Natural killer cell treated with Interleukin-12 subunit alpha and Interleukin-12 subunit beta and Interleukin-15 and Interleukin-18, amount 100 ng/mL, for 72 hours (primary cell): Measurements from ENCODE around the gene NLGN4X. TPM values are rescaled to one million over a fixed set of nuclear protein-coding genes. Genes with fewer than 3 reads are reported as not detected.

ENCODE experiments used
- ATAC-seq, 2 donors: fragments of 150-1000 bp; cut with Tn5 transposase in 1 of 2; sonication (Bioruptor Pico), chemical (Tn5 transposase) in 1 of 2; 2 replicates each; pipeline ENCODE4 v1.10.0; 2021
- DNase-seq: peaks from one replicate; pipeline ENCODE4 v3.0.0; 2022; ENCODE audit warnings: low spot score
- H3K27ac Mint-ChIP-seq, 2 donors: 1 replicate in 1 of 2; 2 replicates in 1 of 2; pipeline ENCODE4 v1.8.0; 2022; ENCODE audit warnings: mixed read lengths in 2 of 2, mild to moderate bottlenecking in 1 of 2, moderate library complexity in 1 of 2
- H3K27me3 Mint-ChIP-seq, 2 donors: 1 replicate in 1 of 2; 2 replicates in 1 of 2; pipeline ENCODE4 v1.8.0; 2022; ENCODE audit warnings: mixed read lengths in 2 of 2
- H3K36me3 Mint-ChIP-seq: one replicate; pipeline ENCODE4 v1.8.0; 2022; ENCODE audit warnings: mixed read lengths
- H3K4me1 Mint-ChIP-seq, 2 donors: 1 replicate in 1 of 2; 2 replicates in 1 of 2; pipeline ENCODE4 v1.8.0; 2022; ENCODE audit warnings: low read depth in 2 of 2, mixed read lengths in 2 of 2, mild to moderate bottlenecking in 1 of 2
- H3K4me3 Mint-ChIP-seq: one replicate; pipeline ENCODE4 v1.8.0; 2022; ENCODE audit warnings: mixed read lengths
- H3K9me3 Mint-ChIP-seq: 2 replicates; pipeline ENCODE4 v1.8.0; 2022; ENCODE audit warnings: mixed read lengths
- total RNA-seq, 2 donors: library from RNA; stranded (reverse); gene quantifications; one replicate each; pipeline ENCODE4 v1.2.3, GENCODE V29; 2022

Gene NLGN4X
- total RNA-seq, 2 donors from 2014 or later, result not detected

DNA sequence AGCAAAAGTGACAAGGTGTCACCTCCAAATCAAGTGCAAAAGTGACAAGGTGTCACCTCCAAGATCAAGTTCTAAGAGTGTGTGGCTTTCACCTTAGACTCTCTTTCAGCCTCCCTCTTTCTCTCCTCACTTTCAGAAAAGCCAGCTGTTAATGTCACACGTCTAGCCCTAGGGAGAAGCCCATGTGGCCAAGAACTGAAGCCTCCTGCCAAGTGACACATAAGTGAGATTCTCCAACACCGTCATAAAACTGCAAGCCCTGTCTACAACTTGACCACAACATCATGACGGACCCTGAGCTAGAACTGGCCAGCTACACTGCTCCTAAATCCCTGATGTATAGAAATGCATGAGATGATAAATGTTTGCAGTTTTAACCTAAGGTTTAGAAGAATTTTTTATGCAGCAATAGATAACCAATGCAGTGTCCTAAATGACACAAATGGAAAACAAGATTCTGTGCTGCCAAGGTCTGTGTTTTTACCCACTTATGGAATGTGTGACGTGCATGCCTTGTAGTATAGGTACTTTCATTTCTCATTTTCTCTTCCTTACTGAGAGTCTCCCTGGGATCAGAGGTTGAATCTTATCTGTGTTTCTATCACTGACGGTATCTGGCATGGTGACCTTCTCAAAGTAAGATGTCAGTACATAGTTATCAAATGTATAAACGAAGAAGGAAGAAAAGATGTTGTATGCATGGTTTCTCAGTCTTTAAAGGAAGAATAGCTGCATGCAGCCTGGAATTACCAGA is 25.0 kb downstream of the NLGN4X start:
- no peak for ATAC-seq
- no peak overlapping the region for H3K27ac Mint-ChIP-seq
- H3K4me1 Mint-ChIP-seq, result no peaks in the 10 kb centered on the region
- peaks cover 4% of the 10 kb centered on the region for H3K9me3 Mint-ChIP-seq
- no peak for DNase-seq
- no peaks in the 10 kb centered on the region for H3K27me3 Mint-ChIP-seq
- H3K36me3 Mint-ChIP-seq, result no peaks in the 10 kb centered on the region
- H3K4me3 Mint-ChIP-seq, result no peak overlapping the region

DNA sequence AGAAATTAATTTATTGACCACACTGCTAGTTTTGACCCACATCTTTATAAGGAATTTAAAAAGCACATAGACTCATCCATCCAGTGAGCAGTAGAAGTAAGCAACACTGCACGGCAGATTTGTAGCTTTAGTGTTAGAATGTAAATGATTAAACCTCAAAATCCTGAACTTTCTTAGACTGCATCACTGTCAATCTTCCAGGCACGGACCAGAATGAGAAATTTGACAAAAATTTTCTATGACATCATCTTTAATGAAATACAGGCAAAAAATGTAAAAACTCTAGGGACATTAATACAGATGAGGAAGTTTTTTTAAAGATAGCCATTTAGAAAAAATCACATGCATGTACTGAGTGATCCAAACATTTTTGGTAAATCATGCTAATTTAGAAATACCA is 29.2 kb downstream of the NLGN4X start:
- H3K27me3 Mint-ChIP-seq, result no peaks in the 10 kb centered on the region
- DNase-seq (no peak), ATAC-seq (no peak)
- no peaks in the 10 kb centered on the region for H3K36me3 Mint-ChIP-seq
- H3K9me3 Mint-ChIP-seq, result no peaks in the 10 kb centered on the region
- no peak overlapping the region for H3K4me3 Mint-ChIP-seq
- H3K4me1 Mint-ChIP-seq, result no peaks in the 10 kb centered on the region
- H3K27ac Mint-ChIP-seq, result no peak overlapping the region

DNA sequence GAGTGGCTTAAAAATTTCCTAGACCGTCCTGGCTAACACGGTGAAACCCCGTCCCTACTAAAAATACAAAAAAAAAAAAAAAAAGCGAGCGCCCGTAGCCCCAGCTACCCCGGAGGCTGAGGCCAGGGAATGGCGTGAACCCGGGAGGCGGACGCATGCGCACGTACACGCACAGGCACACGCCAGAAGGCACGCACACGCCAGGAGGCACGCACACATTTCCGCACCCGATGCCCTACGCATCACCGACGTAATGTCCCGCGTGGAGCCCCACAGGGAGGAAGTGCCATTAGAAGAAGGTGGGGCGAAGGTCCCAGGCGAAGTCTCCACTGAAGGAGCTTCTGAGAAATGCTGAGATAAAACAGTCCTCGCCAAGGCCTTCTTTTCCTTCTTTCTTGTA is 41.4 kb downstream of the NLGN4X start:
- Mint-ChIP-seq H3K27ac (no peak overlapping the region), H3K4me3 (no peak overlapping the region), H3K27me3 (no peaks in the 10 kb centered on the region), H3K9me3 (no peaks in the 10 kb centered on the region), H3K36me3 (no peaks in the 10 kb centered on the region), H3K4me1 (no peaks in the 10 kb centered on the region)
- ATAC-seq (no peak), DNase-seq (no peak)

DNA sequence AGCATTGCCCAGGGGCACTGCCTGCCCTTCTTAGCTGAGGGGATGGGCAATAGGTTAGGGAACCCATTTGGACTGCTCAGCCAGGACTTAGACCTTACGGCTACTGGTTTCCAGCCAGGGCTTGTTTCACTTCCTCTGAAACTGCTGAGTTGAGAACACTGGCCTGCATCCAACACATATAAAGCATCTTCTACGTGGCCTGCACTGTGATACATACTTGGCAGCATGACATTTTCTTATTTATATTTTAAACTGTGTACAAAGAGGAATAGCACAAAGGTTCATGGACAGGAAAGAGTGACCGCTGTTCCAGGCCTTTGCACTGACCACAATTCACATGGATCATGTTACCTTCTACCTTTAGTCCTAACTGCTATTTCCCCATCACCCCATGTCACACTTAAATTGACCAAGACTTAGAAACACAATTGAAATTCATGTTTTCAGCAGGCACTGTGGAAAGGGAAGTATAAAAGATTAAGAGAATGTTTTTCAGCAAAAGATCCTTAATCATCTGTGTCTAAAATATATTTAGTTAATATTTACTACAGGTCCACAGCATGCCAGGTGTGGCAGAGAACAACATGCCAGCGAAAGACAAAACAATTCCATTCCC is 43.7 kb downstream of the NLGN4X start:
- H3K36me3 Mint-ChIP-seq, result no peaks in the 10 kb centered on the region
- H3K4me3 Mint-ChIP-seq, result no peak overlapping the region
- no peaks in the 10 kb centered on the region for H3K9me3 Mint-ChIP-seq
- DNase-seq (no peak), ATAC-seq (no peak)
- no peak overlapping the region for H3K27ac Mint-ChIP-seq
- H3K27me3 Mint-ChIP-seq, result no peaks in the 10 kb centered on the region
- no peaks in the 10 kb centered on the region for H3K4me1 Mint-ChIP-seq

DNA sequence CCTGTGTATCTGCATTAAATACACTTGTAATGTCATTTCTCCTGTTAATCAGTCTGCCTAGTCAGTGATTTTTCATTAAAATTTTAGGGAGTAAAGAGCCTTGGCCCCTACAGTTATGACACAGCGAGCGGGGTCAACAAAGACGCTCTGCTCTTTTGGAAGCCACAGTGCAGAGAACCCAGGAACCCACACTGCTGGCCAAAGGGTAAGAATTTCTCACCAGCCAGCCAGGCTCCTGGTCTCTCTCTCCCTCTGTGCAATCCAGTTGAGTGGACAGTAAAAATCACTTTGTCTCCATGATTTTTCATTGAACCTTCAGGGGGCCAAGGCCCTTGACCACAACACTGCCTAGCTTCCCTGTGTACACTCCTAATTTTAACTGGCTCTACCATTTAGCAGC is 52.8 kb downstream of the NLGN4X start:
- Mint-ChIP-seq H3K4me1 (no peaks in the 10 kb centered on the region), H3K27me3 (no peaks in the 10 kb centered on the region), H3K27ac (no peak overlapping the region), H3K9me3 (peaks cover 15% of the 10 kb centered on the region), H3K4me3 (no peak overlapping the region), H3K36me3 (no peaks in the 10 kb centered on the region)
- ATAC-seq (no peak), DNase-seq (no peak)

DNA sequence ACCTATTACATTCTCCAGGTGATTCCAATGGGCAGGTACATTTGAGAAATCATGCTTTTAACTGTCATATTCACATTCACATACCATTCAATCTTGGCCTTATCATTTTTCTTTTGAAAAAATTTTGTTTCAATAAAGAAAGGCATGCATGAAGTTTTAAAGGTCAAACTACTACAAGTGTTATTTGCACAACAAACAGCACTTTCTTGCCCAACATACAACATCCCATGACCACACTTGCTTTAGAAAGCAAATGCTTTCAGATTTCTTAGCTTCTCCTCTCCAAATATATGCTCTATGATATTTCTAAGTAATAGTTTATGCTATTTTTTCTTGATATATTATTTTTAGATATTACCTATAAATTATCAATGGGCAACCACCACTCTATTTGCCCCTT is 58.2 kb downstream of the NLGN4X start:
- no peak overlapping the region for H3K4me3 Mint-ChIP-seq
- peaks cover 18% of the 10 kb centered on the region for H3K9me3 Mint-ChIP-seq
- H3K36me3 Mint-ChIP-seq, result no peaks in the 10 kb centered on the region
- no peak overlapping the region for H3K27ac Mint-ChIP-seq
- no peak for DNase-seq
- no peak for ATAC-seq
- no peaks in the 10 kb centered on the region for H3K27me3 Mint-ChIP-seq
- no peaks in the 10 kb centered on the region for H3K4me1 Mint-ChIP-seq

DNA sequence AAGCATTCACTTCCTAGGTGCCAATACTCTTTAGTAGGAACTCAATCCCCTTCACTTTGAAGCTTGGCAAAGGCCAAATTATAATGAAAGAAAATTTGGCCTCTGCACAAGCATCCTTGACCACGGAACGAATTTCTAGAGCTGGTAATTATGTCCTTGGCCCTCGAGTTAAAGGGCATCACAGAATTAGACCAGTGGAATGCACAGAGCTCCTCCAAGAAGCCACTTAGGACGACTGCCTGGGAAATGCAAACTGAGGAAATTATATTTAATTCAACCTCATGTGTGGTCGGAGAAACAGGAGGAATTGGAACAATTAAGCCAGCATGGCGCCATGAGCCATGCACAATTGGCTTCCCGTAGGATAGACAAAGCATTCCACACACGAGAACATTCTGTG is 59.3 kb downstream of the NLGN4X start:
- H3K9me3 Mint-ChIP-seq, result peaks cover 18% of the 10 kb centered on the region
- H3K27me3 Mint-ChIP-seq, result no peaks in the 10 kb centered on the region
- H3K4me1 Mint-ChIP-seq, result no peaks in the 10 kb centered on the region
- no peak for ATAC-seq
- H3K4me3 Mint-ChIP-seq, result no peak overlapping the region
- H3K36me3 Mint-ChIP-seq, result no peaks in the 10 kb centered on the region
- no peak overlapping the region for H3K27ac Mint-ChIP-seq
- DNase-seq, result no peak

DNA sequence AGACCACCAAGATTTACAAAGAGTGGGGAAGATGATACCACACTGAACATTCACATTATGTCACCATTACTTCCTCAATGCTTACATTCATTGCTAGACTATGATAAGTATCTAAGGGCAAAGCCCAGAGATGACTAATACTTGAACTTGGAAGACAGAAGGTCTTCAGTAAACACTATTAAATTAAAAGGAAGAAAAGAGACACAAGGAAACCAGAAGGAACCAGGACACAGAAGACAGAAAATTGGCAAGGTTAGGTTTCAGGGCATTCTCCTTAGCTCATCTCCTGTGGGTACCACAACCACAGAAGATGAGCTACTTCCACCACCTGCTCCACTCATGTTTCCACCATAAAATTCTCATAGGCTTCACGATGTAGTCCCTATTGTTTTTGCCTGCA is 64.9 kb downstream of the NLGN4X start:
- Mint-ChIP-seq H3K27me3 (no peaks in the 10 kb centered on the region), H3K36me3 (no peaks in the 10 kb centered on the region)
- ATAC-seq, result no peak

DNA sequence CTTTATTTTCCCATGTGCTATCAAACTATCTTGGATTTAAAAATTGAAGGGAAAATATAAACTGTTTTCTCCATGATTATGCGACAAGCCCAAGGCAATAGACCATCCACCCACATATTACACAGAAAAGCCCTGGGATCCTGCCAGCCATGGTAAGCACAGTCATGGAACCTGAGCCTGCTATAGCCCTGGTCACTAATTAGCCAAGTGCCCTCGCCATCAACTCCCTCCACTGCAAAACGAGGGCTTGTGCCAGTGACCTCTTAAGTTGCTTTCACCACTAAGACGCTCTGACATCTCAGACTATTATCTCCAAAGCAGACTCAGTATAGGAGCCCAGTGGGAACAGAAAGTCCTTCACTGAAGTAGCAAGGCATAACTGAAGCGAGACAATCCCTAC is 69.2 kb downstream of the NLGN4X start:
- H3K36me3 Mint-ChIP-seq, result no peaks in the 10 kb centered on the region
- H3K9me3 Mint-ChIP-seq, result peaks cover 4% of the 10 kb centered on the region
- no peak for ATAC-seq

More for the DNA sequence above, 64.9 kb downstream of the NLGN4X start:
- Mint-ChIP-seq H3K4me3 (no peak overlapping the region), H3K4me1 (no peaks in the 10 kb centered on the region), H3K27ac (no peak overlapping the region), H3K9me3 (peaks cover 7% of the 10 kb centered on the region)
- no peak for DNase-seq

DNA sequence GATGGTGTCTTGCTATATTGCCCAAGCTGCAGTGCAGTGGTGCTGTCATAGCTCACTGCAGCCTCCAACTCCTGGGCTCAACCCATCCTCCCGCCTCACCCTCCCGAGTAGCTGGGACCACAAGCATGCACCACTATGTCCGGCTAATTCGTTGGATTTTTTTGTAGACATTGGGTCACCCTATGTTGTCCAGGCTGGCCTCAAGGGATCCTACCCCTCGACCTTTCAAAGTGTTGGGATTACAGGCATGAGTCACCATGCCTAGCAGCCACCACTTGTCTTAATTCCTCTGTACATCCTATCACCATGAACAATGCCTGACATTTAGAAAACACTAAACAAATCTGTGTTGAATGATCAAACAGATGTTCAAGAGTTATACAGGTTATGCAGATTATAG is 76.7 kb downstream of the NLGN4X start:
- no peak overlapping the region for H3K27ac Mint-ChIP-seq
- no peaks in the 10 kb centered on the region for H3K36me3 Mint-ChIP-seq
- no peak for ATAC-seq
- no peaks in the 10 kb centered on the region for H3K27me3 Mint-ChIP-seq
- no peaks in the 10 kb centered on the region for H3K4me1 Mint-ChIP-seq
- no peak for DNase-seq
- H3K9me3 Mint-ChIP-seq, result peaks cover 9% of the 10 kb centered on the region
- no peak overlapping the region for H3K4me3 Mint-ChIP-seq

More for the DNA sequence above, 69.2 kb downstream of the NLGN4X start:
- Mint-ChIP-seq H3K4me1 (no peaks in the 10 kb centered on the region), H3K4me3 (no peak overlapping the region), H3K27ac (no peak overlapping the region), H3K27me3 (no peaks in the 10 kb centered on the region)
- DNase-seq, result no peak

DNA sequence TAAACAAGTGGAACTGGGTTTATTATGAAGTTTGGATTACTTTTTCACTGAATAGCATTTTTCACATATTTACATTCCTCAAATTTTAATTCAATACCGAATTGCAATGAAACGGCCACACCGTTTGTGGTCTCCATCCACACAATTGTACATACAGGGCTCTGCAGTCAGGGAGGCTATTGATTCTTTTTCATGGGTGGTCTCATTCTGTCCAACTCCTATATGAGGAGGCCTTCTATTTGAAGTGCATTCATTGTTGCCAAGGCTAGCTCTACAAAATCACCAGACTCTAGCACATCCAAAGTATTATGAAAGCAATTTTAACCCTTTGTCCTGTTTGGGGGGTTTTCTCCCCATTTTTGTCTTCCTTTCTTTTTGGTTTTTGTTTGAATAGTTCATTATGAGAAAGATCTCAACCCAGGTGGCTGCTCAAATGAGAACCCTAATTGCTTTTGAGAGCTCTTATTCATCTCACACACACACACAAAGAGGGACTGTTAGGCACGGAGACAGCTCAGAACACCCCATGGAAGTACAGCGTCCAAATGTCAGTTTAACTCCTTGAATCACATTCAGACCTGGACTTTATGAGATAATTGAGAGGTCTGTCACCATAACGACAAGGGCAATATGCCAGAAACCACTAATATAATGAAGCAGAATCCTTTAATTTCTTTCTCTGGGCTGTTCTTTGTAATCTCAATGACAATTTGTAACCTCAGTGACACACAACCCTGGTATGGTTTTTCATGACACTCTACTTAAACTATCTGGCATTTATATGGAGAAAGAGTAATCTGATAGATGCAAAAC is 79.4 kb downstream of the NLGN4X start:
- Mint-ChIP-seq H3K27me3 (no peaks in the 10 kb centered on the region), H3K9me3 (peaks cover 9% of the 10 kb centered on the region), H3K27ac (no peak overlapping the region), H3K4me1 (no peaks in the 10 kb centered on the region), H3K4me3 (no peak overlapping the region), H3K36me3 (no peaks in the 10 kb centered on the region)
- DNase-seq (no peak), ATAC-seq (no peak)

DNA sequence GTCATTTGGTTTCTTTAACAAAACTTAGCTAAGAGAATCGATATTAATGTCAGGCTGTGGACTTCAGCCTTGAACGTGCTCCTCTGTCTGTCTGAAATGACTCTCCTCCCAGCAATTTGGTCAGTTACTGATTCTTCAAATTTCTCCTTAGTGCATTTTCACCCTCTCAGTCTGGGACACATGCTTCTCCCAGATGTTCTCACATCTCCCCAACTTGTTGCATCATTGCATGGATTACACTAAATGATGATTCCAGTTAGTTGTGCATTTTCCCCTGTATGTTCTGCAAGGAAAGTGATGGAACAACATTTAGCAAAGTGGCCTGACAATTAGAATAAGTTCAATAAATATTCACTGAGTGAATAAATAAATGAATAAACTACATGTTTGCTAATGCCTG is 94.4 kb downstream of the NLGN4X start:
- Mint-ChIP-seq H3K36me3 (no peaks in the 10 kb centered on the region), H3K27ac (no peak overlapping the region), H3K4me3 (no peak overlapping the region), H3K4me1 (no peaks in the 10 kb centered on the region), H3K27me3 (no peaks in the 10 kb centered on the region), H3K9me3 (peaks cover 9% of the 10 kb centered on the region)
- DNase-seq (no peak), ATAC-seq (no peak)

DNA sequence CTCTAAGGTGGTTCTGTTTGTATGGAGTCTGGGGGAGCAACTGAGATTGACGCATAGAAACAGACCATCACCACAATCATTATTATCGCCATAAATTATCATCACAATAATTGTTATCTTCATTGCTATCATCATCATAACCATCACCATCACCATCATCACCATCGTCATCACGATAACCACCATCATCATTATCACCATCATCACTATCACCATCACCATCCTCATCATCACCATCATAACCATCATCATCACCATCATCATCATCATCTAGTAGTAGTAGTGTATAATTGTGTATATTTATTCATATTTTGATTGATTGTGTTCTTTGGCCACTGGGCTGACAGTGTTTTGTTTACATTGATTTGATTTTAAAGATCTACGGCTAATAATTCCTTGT is 95.7 kb downstream of the NLGN4X start:
- DNase-seq, result no peak
- no peak for ATAC-seq
- Mint-ChIP-seq H3K27me3 (no peaks in the 10 kb centered on the region), H3K27ac (no peak overlapping the region), H3K4me1 (no peaks in the 10 kb centered on the region), H3K9me3 (peaks cover 8% of the 10 kb centered on the region), H3K36me3 (no peaks in the 10 kb centered on the region), H3K4me3 (no peak overlapping the region)

DNA sequence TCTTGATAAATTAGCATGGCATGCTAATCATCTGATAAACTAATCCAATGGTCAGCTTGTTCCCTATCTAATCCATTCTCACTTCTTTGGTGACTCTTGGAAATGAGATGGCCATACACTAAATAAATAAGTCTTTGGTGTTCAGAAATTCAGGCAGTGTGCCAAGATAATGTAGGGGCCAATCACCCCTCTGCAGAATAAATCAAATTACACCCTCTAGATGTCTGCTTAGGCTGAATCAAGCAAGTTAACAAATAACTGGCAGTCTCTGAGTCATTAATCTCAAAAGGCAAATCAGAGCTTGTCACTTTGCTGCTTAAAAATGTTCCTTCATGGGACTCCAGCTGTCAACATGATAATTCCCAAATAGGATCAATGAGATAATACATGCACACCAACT is 97.4 kb downstream of the NLGN4X start:
- Mint-ChIP-seq H3K27ac (no peak overlapping the region), H3K36me3 (no peaks in the 10 kb centered on the region), H3K9me3 (peaks cover 5% of the 10 kb centered on the region), H3K4me1 (no peaks in the 10 kb centered on the region), H3K27me3 (no peaks in the 10 kb centered on the region), H3K4me3 (no peak overlapping the region)
- no peak for ATAC-seq
- DNase-seq, result no peak
